DLD1 (cell line): ENCODE measurements around the gene ZNF595.
"Not testable (repeated sequence)": the region's sequence is repeated elsewhere in the genome, so short reads cannot be mapped to it uniquely, and the experiment has no call there.

Experiments
- in situ Hi-C: cut with HindIII; loops from 2 replicates; pipeline ENCODE4 v1.10.0; 2017; ENCODE audit warnings: low sequenced_read_pairs

Gene ZNF595

GRCh38 chr4:85951-86350, 32.8 kb downstream of the ZNF595 start:
- in situ Hi-C loops, result no loop called here

- in situ Hi-C loops, result not testable (repeated sequence)
Observed at GRCh38 chr4:86559-87324, 33.6 kb downstream of the ZNF595 start.

GRCh38 chr4:98386-98785, 45.3 kb downstream of the ZNF595 start:
- in situ Hi-C loops, result no loop called here

GRCh38 chr4:99863-100262, 46.7 kb downstream of the ZNF595 start:
- in situ Hi-C loops, result no loop called here

- in situ Hi-C loops, result no loop called here
Observed at GRCh38 chr4:107083-107443, 53.9 kb downstream of the ZNF595 start.

- in situ Hi-C loops, result no loop called here
Observed at GRCh38 chr4:107444-108429, 54.6 kb downstream of the ZNF595 start.

- in situ Hi-C loops, result no loop called here
Observed at GRCh38 chr4:112771-113170, 59.6 kb downstream of the ZNF595 start.

- in situ Hi-C loops, result no loop called here
Observed at GRCh38 chr4:113732-114131, 60.6 kb downstream of the ZNF595 start.

- in situ Hi-C loops, result no loop called here
Observed at GRCh38 chr4:114149-114548, 61.0 kb downstream of the ZNF595 start.

GRCh38 chr4:116499-116898, 63.4 kb downstream of the ZNF595 start:
- in situ Hi-C loops, result no loop called here

GRCh38 chr4:120616-121015, 67.5 kb downstream of the ZNF595 start:
- in situ Hi-C loops, result no loop called here

GRCh38 chr4:121408-122084, 68.4 kb downstream of the ZNF595 start:
- in situ Hi-C loops, result no loop called here

GRCh38 chr4:123922-124274, 70.8 kb downstream of the ZNF595 start:
- in situ Hi-C loops, result not testable (repeated sequence)

- in situ Hi-C loops, result no loop called here
Observed at GRCh38 chr4:124275-125081, 71.4 kb downstream of the ZNF595 start, which contains the start of gene ZNF718. Gene ZNF718, plus strand, starts transcription at chr4:124501. Its CDS starts 170 bp downstream, at chr4:124671.

GRCh38 chr4:125091-125771, 72.1 kb downstream of the ZNF595 start:
- in situ Hi-C loops, result no loop called here

- in situ Hi-C loops, result no loop called here
Observed at GRCh38 chr4:125833-126232, 72.7 kb downstream of the ZNF595 start.

GRCh38 chr4:132483-132882, 79.4 kb downstream of the ZNF595 start:
- in situ Hi-C loops, result no loop called here
